Measurements from ENCODE around the gene ATG4B.

The ATG4B gene

DNA sequence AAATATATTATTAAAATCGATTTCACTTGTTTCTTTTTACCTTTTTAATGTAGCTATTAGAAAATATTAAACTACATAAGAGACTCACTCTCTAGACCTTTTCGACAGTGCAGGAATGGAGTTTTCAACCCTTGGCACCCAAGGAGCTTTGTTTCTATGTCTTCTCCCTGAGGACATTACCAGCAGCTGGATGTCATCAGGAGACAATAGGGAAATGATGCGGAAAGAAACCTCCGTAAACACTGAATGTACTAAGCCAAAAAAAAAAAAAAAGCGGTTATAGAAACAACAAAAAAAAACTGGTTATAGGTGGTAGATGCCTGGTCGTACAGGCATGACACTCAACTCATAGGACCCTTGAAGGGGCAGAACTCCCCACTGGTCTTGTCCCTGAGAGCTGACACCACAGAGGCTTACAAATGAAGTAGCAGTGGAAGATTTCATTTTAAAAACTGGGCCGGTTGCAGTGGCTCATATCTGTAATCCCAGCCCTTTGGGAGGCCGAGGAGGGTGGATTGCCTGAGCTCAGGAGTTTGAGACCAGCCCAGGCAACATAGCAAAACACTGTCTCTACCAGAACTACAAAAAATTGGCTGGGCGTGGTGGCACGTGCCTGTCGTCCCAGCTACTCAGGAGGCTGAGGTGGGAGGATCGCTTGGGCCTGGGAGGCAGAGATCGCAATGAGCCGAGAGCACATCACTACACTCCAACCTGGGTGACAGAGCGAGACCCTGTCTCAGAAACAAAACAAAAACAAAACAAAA is 24.3 kb upstream of the ATG4B start:
- DNase-seq (ENCODE audit: low spot score) = no peak

GRCh38 chr2:241615041-241615440 is 22.5 kb upstream of the ATG4B start:
- DNase-seq (ENCODE audit: low spot score) = no peak

- DNase-seq (ENCODE audit: low spot score) = no peak
Measured at GRCh38 chr2:241615522-241616052, 21.9 kb upstream of the ATG4B start.

DNA sequence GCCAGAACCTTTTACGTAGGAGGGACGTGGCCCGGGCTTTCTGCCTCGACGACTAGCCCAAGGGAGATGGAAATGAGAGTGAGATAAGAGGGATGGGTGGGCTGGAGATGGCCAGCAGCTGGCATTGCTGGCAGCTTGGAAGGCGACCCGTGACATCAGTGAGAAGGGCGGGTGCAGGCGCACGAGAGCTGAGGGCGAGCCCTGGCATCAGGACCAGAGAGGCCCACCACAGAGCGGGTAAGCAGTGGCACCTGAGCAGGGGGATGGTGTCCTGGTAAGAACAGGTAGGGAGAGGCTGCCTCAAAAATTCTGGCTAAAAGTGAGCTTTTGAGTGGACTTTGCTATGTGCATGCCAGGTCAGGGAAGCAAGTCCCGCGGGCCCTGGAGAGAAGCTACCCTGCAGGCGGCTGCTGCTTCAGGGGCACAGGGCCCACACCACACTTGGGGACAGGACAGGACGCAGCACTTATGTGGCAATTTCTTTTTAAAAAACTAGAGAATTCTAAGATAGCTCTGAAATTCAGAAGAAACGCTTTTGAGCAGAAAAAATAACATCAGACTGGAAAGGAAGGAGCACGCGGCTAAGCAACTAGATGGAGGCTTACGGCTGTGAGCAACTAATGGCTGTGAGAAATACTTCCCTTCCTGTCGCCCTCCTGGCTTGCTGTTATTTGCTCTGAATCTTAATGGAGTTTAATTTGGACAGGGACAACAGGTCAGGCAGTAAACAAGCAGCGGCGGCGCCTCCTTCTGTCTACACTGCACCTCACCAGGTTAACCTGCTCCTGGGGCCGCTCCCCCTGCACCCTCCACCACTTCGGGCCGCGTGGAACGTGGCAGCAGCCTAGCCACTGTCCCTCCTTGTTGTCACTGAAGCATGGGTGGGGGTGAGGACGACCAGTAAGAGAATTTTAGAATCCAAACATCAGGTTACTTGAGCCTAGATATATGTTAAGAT is 21.0 kb upstream of the ATG4B start:
- DNase-seq (ENCODE audit: low spot score) = no peak

DNA sequence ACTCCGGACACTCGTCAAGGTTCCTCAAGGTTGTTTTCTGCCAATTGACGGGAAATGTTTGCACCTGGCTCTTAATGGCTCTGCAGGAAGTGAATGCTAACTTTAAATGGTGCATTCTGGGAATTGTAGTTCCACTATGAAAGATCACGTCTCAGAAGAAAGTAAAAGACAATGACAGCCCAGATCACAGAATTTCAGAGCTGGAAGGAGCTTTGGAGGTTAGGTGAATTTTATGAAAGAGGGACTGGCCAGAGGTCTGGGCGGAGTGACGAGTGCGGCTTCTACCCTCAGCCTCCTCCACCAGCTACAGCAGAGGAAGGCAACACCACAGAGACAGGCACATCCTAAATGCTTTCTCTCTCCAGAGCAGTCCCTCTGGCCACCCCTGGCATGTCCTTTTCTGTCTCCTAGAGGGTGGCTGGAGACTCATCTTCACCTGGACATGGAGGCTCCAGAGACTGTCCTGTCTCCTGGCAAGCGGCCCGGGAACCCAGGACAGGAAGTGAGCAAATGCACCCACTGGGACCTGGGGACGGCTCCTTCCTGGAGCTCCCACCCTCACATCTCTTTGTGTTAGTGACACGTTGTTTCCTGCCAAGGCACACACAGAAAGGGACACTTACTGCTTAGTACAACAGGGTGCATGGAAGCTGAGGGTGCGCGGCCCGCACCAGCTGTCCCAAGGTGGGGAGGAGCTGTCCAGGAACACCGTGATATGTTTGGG is 19.9 kb upstream of the ATG4B start:
- no peak for DNase-seq (ENCODE audit: low spot score)

DNA sequence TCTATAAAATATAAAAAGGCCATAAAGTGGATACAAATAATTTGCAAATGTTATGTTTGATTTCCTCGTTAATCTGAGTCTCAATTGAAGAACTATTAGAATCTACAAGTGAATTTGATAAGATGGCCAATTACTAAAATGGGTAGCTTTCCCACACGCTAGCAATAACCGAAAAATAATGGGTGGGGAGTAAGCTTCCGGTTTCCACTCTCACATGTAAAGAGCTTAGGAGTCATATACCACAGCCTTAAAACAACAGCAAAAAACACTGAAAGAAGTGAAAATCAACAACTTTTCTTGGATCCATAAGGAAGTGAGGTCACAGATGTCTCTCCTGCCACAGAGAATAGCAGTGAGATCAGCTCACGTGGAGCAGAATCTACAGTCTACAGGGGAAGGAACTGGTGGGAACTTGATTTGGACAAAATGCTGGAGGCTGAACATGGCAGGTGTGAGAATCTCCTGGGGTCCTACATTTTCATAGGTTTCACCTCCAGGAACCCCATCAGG is 19.1 kb upstream of the ATG4B start:
- DNase-seq (ENCODE audit: low spot score) = no peak

DNA sequence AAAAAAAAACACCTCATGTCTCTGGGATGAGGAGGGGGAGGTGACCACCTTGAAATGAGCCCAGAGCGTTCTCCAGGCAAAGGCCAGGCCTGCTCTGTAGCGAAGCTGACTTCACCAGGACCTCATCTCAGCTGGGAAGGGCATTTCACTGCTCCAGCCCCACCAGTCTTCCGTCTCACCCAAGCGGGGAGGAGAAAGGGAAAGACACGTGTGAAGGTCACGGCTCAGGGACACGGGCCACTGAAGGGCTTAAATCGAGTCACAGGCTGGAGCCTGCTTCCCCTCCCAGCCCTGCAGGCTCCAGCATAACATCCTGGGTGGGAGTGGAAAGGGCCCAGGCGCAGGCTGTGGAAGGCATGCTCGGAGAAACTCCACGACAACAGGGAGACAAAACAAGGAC is 18.7 kb upstream of the ATG4B start:
- no peak for DNase-seq (ENCODE audit: low spot score)

DNA sequence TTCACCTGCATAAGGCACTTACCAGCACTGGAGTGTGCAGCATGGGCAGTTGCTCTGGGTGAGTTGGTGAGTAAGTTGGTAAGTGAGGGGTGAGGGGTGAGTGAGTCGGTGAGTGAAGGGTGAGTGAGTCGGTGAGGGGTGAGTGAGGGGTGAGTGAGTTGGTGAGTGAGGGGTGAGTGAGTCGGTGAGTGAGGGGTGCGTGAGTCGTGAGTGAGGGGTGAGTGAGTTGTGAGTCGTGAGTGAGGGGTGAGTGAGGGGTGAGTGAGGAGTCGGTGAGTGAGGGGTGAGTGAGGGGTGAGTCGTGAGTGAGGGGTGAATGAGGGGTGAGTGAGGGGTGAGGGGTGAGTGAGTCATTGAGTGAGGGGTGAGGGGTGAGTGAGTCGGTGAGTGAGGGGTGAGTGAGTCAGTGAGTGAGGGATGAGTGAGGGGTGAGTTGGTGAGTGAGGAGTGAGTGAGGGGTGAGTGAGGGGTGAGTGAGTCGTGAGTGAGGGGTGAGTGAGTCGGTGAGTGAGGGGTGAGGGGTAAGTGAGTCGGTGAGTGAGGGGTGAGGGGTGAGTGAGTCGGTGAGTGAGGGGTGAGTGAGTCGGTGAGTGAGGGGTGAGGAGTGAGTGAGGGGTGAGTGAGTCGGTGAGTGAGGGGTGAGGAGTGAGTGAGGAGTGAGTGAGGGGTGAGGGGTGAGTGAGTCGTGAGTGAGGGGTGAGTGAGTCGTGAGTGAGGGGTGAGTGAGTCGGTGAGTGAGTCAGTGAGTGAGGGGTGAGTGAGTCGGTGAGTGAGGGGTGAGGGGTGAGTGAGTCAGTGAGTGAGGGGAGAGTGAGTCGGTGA is 17.7 kb upstream of the ATG4B start:
- no peak for DNase-seq (ENCODE audit: low spot score)

DNA sequence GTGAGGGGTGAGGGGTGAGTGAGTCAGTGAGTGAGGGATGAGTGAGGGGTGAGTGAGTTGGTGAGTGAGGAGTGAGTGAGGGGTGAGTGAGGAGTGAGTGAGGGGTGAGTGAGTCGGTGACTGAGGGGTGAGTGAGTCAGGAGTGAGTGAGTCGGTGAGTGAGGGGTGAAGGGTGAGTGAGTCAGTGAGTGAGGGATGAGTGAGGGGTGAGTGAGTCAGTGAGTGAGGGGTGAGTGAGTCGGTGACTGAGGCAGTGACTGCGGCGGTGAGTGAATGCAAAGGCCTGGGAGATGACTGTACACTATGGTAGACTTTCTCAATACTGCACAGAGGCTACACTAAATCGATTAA is 17.1 kb upstream of the ATG4B start:
- DNase-seq (ENCODE audit: low spot score) = no peak

- DNase-seq (ENCODE audit: low spot score) = no peak
Measured at GRCh38 chr2:241627675-241628074, 9.8 kb upstream of the ATG4B start.

DNA sequence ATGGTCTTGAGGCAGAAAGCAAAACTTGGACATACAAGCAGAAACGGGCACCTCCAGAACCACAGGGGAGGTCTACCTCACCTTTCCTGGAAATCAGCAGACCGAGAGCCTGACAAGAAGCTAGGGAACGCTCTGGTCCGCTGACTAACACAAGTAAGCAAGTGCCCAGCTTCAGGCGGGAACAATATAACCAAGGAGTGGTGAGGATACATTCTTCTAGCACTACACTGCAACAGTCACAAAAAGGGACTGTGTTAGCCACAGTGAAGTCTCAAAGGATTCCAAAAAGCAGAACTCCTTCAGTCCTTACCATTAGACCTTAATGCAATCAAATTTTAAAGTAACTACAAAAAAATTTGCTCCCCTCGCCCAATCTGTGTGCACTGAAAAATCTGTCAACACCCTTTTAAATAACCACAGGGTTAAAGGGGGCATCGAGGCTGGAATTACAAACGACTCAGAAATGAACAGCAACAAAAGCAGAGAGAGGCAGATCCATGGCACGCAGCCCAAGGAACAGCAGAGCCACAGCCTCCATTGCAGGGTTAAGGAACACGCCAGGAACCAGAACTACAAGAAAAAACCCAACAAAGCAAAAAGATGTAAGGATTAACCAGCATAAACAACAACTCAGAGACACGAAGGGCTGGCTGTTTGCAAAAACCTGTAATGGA is 7.6 kb upstream of the ATG4B start:
- no peak for DNase-seq (ENCODE audit: low spot score)

DNA sequence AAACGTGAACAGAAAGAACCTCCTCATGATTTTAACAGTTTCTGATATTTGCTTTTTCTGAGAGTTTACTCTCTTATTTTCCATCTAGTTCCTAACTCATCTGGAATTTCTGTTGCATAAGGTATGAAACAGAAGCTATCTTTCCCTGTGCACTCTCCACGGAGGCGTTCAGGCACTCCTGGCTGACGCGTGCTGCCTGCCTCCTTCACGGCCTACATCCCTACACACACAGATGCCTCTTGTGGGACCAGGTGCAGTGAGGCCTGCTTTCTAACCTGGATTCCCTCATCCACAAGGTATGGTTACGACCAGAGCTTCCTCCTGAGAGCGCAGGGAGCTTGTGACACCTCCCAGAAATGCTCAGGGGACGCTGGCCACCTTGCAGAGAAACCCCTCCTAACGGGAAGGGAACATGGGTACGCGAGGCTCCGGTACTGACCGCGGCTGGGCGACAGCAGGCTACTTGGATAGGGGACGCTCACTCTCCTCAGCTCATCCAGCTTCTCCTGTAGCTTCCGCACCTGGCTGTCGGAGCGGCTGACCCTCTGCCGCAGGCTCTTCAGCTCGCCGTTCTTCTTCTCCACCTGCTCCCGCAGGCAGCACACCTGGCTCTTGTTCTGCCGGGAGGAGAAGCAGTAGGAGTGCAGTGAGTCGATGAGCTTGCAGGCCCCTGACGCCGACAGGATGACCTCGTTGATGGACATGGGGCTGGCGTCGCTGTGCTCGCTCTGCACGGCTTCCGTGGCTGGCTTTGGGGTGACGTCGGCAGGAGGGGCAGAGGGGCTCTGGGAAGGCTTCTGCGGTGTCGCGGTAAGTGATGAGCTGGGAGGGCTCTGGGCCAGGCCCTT is 4.8 kb upstream of the ATG4B start:
- DNase-seq (ENCODE audit: low spot score) = no peak

DNA sequence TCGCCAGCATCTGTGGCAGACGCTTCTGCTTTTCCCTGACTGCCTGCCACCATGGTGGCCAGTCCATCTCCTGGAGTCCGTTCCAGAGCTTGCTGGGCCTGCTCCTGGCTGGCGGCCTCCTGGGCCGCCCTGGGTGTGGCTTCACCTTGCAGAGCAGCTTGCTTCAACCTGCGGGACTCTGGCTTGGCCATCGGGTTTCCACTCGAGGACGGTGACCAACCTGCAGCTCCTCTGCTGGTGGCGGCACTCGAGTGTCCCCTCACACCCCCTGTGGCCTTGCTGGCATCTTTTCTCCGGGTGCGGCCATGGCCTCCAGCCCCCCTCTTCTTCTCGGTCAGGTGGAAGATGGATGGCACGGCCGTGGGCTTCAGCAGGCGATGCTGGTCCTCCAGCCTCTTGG is 3.9 kb upstream of the ATG4B start:
- no peak for DNase-seq (ENCODE audit: low spot score)

DNA sequence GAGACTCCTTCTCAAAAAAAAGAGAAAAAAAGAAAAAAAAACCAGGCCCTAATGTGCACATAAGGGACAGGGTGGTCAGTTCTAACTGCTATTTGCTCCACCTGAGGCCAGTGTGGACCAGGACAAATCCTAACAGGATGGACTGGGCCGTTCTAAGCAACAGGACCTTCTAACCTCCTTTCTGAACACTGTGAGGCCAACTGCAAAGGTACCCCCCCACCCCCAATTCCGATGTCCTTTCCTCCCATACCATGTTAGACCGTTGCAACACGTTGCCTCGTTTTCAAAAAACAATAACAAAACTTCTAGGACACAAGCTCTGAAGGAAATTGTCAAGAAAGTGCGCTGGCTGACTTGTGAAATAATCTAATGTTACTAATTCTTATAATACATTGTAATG is 1.7 kb upstream of the ATG4B start:
- DNase-seq (ENCODE audit: low spot score) = no peak

DNA sequence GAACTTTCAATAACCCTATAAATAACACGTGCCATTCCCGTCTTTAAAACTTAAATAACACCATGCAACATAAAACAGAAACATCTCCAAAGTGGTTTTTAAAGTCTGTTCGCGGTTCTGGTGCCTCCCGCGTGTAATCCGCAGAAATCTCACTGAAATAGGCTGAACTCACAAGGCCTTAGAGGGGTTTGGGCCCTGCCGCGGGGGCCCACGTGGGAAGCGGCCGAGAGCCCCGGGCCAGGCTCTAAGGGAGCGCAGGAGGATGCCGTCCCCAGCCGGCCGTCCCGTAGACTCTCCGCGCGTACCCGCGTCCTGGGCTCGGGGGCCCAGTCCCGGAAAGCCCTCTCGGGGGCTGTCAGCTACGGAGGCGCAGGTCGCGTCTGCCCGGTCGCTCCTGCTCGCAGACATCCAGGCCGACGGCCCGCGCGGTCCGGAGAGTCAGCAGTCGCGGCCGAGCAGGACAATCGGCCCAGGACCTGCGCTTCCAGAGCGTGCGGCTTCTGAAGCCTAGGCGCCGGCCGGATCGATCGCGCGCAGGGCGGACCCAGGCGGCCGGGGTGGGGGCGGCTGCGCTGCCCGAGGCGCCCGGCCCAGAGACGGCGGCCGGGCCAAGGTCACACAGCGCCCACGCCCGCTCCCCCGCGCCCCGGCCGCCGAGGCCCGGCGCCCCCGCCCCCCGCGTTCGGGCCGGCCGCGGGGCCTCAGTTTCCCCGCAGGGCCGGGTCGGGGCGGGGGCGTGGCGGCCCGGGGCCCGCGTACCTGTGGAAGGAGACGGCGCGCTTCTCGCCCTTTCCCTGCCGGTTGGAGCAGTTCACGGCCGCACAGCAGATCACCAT is 1.1 kb upstream of the ATG4B start:
- DNase-seq (ENCODE audit: low spot score) = no peak

- no peak for DNase-seq (ENCODE audit: low spot score)
Measured at GRCh38 chr2:241637795-241638660, 535 bp downstream of the ATG4B start.

GRCh38 chr2:241638940-241639339 is 1.4 kb downstream of the ATG4B start:
- no peak for DNase-seq (ENCODE audit: low spot score)

- no peak for DNase-seq (ENCODE audit: low spot score)
Measured at GRCh38 chr2:241639385-241639784, 1.9 kb downstream of the ATG4B start.
